D721Med (cell line): ENCODE data around the gene MYH14.

Experiments used
- DNase-seq: peaks from one replicate; pipeline ENCODE4 v3.0.0; 2011; ENCODE audit warnings: low spot score; ENCODE audit not compliant: insufficient read length
- FAIRE-seq: peaks from 2 replicates; lab custom pipeline; 2011; peaks lifted over from hg19 to GRCh38; lab: Jason Lieb, UNC
- TF ChIP-seq, protein P1 (sequence below): IDR thresholded peaks from 2 replicates; pipeline ENCODE4 v1.5.1; 2012; ENCODE audit warnings: mild to moderate bottlenecking, control low read depth; ENCODE audit not compliant: insufficient read depth; ENCODE audit errors: missing control alignments

The MYH14 gene

GRCh38 chr19:50317115-50317514 is 113.7 kb downstream of the MYH14 start:
- no peak for FAIRE-seq
- TF ChIP-seq, protein P1, sequence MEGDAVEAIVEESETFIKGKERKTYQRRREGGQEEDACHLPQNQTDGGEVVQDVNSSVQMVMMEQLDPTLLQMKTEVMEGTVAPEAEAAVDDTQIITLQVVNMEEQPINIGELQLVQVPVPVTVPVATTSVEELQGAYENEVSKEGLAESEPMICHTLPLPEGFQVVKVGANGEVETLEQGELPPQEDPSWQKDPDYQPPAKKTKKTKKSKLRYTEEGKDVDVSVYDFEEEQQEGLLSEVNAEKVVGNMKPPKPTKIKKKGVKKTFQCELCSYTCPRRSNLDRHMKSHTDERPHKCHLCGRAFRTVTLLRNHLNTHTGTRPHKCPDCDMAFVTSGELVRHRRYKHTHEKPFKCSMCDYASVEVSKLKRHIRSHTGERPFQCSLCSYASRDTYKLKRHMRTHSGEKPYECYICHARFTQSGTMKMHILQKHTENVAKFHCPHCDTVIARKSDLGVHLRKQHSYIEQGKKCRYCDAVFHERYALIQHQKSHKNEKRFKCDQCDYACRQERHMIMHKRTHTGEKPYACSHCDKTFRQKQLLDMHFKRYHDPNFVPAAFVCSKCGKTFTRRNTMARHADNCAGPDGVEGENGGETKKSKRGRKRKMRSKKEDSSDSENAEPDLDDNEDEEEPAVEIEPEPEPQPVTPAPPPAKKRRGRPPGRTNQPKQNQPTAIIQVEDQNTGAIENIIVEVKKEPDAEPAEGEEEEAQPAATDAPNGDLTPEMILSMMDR, result no peak
- no peak for DNase-seq

DNA sequence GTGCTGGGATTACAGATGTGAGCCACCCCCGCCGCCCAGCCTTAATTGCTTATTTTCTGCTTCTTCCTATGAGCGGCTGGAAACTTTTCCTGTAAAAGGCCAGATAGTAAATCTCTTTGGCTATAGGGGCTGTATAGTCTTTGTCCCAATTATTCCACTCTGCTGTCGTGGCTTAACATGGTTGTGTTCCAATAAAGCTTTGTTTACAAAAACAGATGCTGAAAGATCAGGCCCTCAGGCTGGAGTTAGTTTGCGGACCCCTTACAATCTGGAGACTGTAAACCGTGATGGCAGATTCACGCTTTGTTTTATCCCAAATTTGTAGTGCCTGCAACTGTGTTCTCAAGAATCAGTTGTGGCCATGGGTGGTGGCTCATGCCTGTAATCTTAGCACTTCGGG is 115.0 kb downstream of the MYH14 start:
- DNase-seq (no peak), FAIRE-seq (no peak)
- TF ChIP-seq, protein P1, result no peak

DNA sequence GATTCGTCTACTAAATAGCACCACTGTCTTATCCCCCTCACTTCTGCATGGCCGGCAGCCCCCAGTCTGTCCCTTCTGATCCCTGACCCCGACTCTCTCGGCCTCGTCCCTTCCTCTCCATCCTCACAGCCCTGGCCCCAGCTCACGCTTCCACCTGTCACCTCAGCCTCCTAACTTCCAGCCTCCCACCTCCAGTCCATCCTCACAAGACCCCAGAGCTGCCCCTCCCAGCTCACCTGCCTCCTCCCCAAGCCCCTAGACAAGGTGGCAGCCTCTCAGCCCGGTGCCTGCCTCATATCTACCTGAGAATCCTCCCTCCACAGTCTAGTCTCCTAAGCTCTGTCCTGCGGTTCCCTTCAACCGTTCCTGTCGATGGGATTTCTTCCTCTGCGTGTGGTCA is 115.7 kb downstream of the MYH14 start:
- FAIRE-seq (no peak), DNase-seq (no peak)
- TF ChIP-seq, protein P1, result no peak

DNA sequence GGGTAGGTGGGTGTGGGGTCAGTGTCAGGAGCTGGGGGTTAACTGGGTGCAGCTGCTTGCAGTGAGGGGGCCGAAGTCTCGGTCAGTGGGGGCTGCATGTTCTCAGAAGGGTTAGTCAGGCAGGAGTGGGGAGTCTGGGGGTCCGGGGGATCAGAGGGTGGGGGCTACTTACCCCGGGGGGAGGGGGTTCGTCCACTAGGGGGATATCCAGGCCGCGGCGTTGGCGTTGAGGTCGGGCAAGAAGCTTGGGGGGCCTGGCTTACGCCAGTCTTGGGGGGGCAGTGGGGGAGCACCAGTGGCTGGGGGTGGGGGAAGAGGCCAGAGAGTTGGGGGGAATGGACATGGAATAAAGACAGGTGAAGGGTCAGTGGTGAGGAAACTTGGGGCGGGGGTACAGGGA is 116.6 kb downstream of the MYH14 start:
- TF ChIP-seq, protein P1, result no peak
- FAIRE-seq, result no peak
- DNase-seq, result no peak

- FAIRE-seq (no peak), DNase-seq (no peak)
- TF ChIP-seq, protein P1, result no peak
Measured at GRCh38 chr19:50320596-50320995, 117.2 kb downstream of the MYH14 start.

- FAIRE-seq (no peak), DNase-seq (no peak)
- TF ChIP-seq, protein P1, result no peak
Measured at GRCh38 chr19:50321831-50322230, 118.4 kb downstream of the MYH14 start.

DNA sequence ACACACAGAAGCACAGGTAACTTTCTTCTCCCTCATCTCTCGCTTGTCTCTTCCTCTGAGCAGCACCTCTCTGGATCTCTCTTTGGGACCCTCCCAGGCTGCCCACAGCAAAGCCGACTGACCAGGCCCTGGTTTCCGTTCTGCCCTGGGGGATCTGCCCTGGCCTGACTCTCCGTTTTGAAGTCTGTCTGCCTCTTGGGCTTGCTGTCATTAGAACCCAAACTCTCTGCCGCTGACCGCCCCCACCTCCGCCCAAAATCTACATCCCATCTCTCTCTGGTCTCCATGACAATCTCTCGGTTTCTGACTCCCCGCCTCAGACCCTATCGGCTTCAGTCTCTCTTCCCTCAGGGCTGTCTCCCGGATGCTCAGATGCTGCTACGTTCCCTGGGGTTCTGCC is 118.8 kb downstream of the MYH14 start:
- TF ChIP-seq, protein P1, result no peak
- DNase-seq (no peak), FAIRE-seq (no peak)
